GM10248 (cell line): ENCODE results near the gene HCRTR1.
"Not testable (repeated sequence)": the region's sequence is repeated elsewhere in the genome, so short reads cannot be mapped to it uniquely, and the experiment has no call there.

Source experiments
- CTCF ChIA-PET: fragments of 300-600 bp; sonication (Branson Sonifier 250); formaldehyde crosslinking; extraction: SDS; loops from one replicate; lab custom pipeline; 2021; ENCODE audit warnings: antibody characterized with exemption; lab: Yijun Ruan, JAX
- POLR2A ChIA-PET: fragments of 350-650 bp; sonication (Branson Sonifier 250); formaldehyde crosslinking; extraction: SDS; loops from one replicate; lab custom pipeline; 2020; ENCODE audit warnings: antibody characterized with exemption; lab: Yijun Ruan, JAX
- DNase-seq: peaks from one replicate; pipeline ENCODE4 v3.0.0; 2012; ENCODE audit errors: extremely low spot score
- CTCF ChIP-seq: IDR thresholded peaks from 2 replicates; pipeline ENCODE4 v1.5.1; 2012; ENCODE audit warnings: mild to moderate bottlenecking, low read depth; ENCODE audit errors: extremely low read depth, missing control alignments, control extremely low read depth

The HCRTR1 gene

GRCh38 chr1:31586376-31587327, 30.8 kb upstream of the HCRTR1 start:
- DNase-seq, result no peak
- ChIA-PET CTCF (interaction anchor here (1.1 to 2.4 kb wide), 6 partner anchors 8 to 33 kb away, joined by 3 to 13 read pairs (median 7); no protein-coding TSS in a partner anchor), POLR2A (no interaction called here)
- TF ChIP-seq CTCF, result no peak

GRCh38 chr1:31587328-31587699, 30.2 kb upstream of the HCRTR1 start:
- POLR2A ChIA-PET, DNase-seq: not testable (repeated sequence)
- CTCF ChIA-PET, result interaction anchor here (0.7 to 2.4 kb wide), 11 partner anchors 9 to 224 kb away, joined by 3 to 13 read pairs (median 3); partner anchors contain the start of gene PEF1

- POLR2A ChIA-PET, result no interaction called here
- peak; percentile 82 for DNase-seq
- CTCF ChIA-PET, result interaction anchor here (0.6 to 2.4 kb wide), 13 partner anchors 9 to 224 kb away, joined by 3 to 13 read pairs (median 3); partner anchors contain the start of gene PEF1
- TF ChIP-seq CTCF, result peak; percentile 73
These were observed 29.6 kb upstream of the HCRTR1 start for GRCh38 chr1:31587720-31588423.

- ChIA-PET CTCF (interaction anchor here (3.0 kb wide), 1 partner anchor 29 kb away, joined by 11 read pairs; no protein-coding TSS in a partner anchor), POLR2A (no interaction called here)
- TF ChIP-seq CTCF, result no peak
- DNase-seq, result no peak
These were observed 28.6 kb upstream of the HCRTR1 start for GRCh38 chr1:31588751-31589515.

- CTCF ChIA-PET, result interaction anchor here (0.7 to 4.8 kb wide), 13 partner anchors 12 to 198 kb away, joined by 3 to 38 read pairs (median 4); no protein-coding TSS in a partner anchor
- POLR2A ChIA-PET, result no interaction called here
- TF ChIP-seq CTCF, result no peak
- no peak for DNase-seq
These were observed 25.9 kb upstream of the HCRTR1 start for GRCh38 chr1:31591425-31592093.

- POLR2A ChIA-PET, result no interaction called here
- CTCF ChIA-PET, result interaction anchor here (1.6 to 4.8 kb wide), 7 partner anchors 11 to 197 kb away, joined by 3 to 38 read pairs (median 6); no protein-coding TSS in a partner anchor
- DNase-seq, result no peak
- TF ChIP-seq CTCF, result no peak
These were observed 25.4 kb upstream of the HCRTR1 start for GRCh38 chr1:31592132-31592531.
